Measurements from ENCODE around the gene BCL2. TPM values are rescaled to one million over a fixed set of nuclear protein-coding genes. Genes with fewer than 3 reads are reported as not detected.
A peak's percentile ranks its signal among the peaks of the same experiment; 100 is the strongest.

Gene BCL2
- total RNA-seq, 2 donors from 2014 or later, result 14.8 to 38.4 TPM

GRCh38 chr18:63150326-63150725 is 169.2 kb downstream of the BCL2 start:
- Histone ChIP-seq H3K36me3 (no peaks in the 10 kb centered on the region), H3K4me1 (replicated peaks) (no peaks in the 10 kb centered on the region), H3K9me3 (no peaks in the 10 kb centered on the region), H3K27me3 (replicated peaks; ENCODE audit: insufficient read depth) (no peaks in the 10 kb centered on the region), H3K4me3 (no peak overlapping the region), H3K27ac (no peak overlapping the region)
- TF ChIP-seq CTCF (IDR thresholded peaks at IDR 0.05), result no peak
- no peak for TF ChIP-seq POLR2AphosphoS5 (IDR thresholded peaks at IDR 0.05)
- TF ChIP-seq POLR2A (IDR thresholded peaks at IDR 0.05), result no peak
- WGBS, result 75% methylated on average over 8 of the region's 8 CpGs
- DNase-seq (ENCODE audit: low spot score), result no peak
- intact Hi-C loops (cut with DNase I), result no loop called here

- 73% methylated on average over 9 of the region's 9 CpGs for WGBS
- Histone ChIP-seq H3K27me3 (replicated peaks; ENCODE audit: insufficient read depth) (no peaks in the 10 kb centered on the region), H3K9me3 (no peaks in the 10 kb centered on the region), H3K4me3 (no peak overlapping the region), H3K4me1 (replicated peaks) (no peaks in the 10 kb centered on the region), H3K36me3 (no peaks in the 10 kb centered on the region), H3K27ac (peak overlapping the region; percentile 2 to 40)
- no peak for DNase-seq (ENCODE audit: low spot score)
- intact Hi-C loops (cut with DNase I), result loop anchor here (5.0 kb wide), 1 partner anchor 113 kb away; no protein-coding TSS in a partner anchor
- no peak for TF ChIP-seq CTCF (IDR thresholded peaks at IDR 0.05)
- no peak for TF ChIP-seq POLR2A (IDR thresholded peaks at IDR 0.05)
- no peak for TF ChIP-seq POLR2AphosphoS5 (IDR thresholded peaks at IDR 0.05)
These were observed 170.3 kb downstream of the BCL2 start for GRCh38 chr18:63149302-63149587.

- no peaks in the 10 kb centered on the region for H3K4me1 ChIP-seq (replicated peaks)
- H3K9me3 ChIP-seq, result no peaks in the 10 kb centered on the region
- H3K27me3 ChIP-seq (replicated peaks; ENCODE audit: insufficient read depth), result no peaks in the 10 kb centered on the region
- TF ChIP-seq POLR2A (IDR thresholded peaks at IDR 0.05), result no peak
- no peak for TF ChIP-seq CTCF (IDR thresholded peaks at IDR 0.05)
- peak; percentile 22 for TF ChIP-seq POLR2AphosphoS5 (IDR thresholded peaks at IDR 0.05)
- H3K4me3 ChIP-seq, result no peak overlapping the region
- DNase-seq (ENCODE audit: low spot score), result no peak
- H3K27ac ChIP-seq, result peak overlapping the region; percentile 2 to 40
- 60% methylated on average over 14 of the region's 14 CpGs for WGBS
- intact Hi-C loops (cut with DNase I), result loop anchor here (5.0 kb wide), 1 partner anchor 114 kb away; no protein-coding TSS in a partner anchor
- H3K36me3 ChIP-seq, result no peaks in the 10 kb centered on the region
These were observed 170.9 kb downstream of the BCL2 start for GRCh38 chr18:63148449-63149301.

- Histone ChIP-seq H3K4me3 (no peak overlapping the region), H3K27me3 (replicated peaks; ENCODE audit: insufficient read depth) (no peaks in the 10 kb centered on the region), H3K4me1 (replicated peaks) (no peaks in the 10 kb centered on the region), H3K36me3 (no peaks in the 10 kb centered on the region), H3K9me3 (no peaks in the 10 kb centered on the region), H3K27ac (no peak overlapping the region)
- no peak for DNase-seq (ENCODE audit: low spot score)
- intact Hi-C loops (cut with DNase I), result loop anchor here (5.0 kb wide), 1 partner anchor 114 kb away; no protein-coding TSS in a partner anchor
- WGBS, result 90% methylated on average over 6 of the region's 6 CpGs
- TF ChIP-seq CTCF (IDR thresholded peaks at IDR 0.05) (no peak), POLR2AphosphoS5 (IDR thresholded peaks at IDR 0.05) (no peak), POLR2A (IDR thresholded peaks at IDR 0.05) (no peak)
These were observed 171.6 kb downstream of the BCL2 start for GRCh38 chr18:63147973-63148372.

Measured in prostate gland (tissue), 2 donors.